Stomach (tissue), 4 donors: Measurements from ENCODE around the gene PMM2.

Source experiments
- POLR2A ChIP-seq, 4 donors: fragments of 450-650 bp; IDR thresholded peaks; one replicate each; pipeline ENCODE4 v1.6.1; 2016; ENCODE audit warnings: antibody characterized with exemption in 4 of 4, control low read depth in 2 of 4, mild to moderate bottlenecking in 1 of 4, moderate library complexity in 1 of 4
- TF ChIP-seq, protein P1 (sequence below), 7 experiments: fragments of 450-650 bp in 4 of 7; fragments of 200-600 bp in 3 of 7; sonication (generic) in 3 of 7; IDR thresholded peaks; one replicate each; pipeline ENCODE4 v1.5.1; 2016 to 2019; ENCODE audit warnings: antibody characterized with exemption in 7 of 7, control low read depth in 2 of 7, mild to moderate bottlenecking in 1 of 7

- TF ChIP-seq, protein P1, sequence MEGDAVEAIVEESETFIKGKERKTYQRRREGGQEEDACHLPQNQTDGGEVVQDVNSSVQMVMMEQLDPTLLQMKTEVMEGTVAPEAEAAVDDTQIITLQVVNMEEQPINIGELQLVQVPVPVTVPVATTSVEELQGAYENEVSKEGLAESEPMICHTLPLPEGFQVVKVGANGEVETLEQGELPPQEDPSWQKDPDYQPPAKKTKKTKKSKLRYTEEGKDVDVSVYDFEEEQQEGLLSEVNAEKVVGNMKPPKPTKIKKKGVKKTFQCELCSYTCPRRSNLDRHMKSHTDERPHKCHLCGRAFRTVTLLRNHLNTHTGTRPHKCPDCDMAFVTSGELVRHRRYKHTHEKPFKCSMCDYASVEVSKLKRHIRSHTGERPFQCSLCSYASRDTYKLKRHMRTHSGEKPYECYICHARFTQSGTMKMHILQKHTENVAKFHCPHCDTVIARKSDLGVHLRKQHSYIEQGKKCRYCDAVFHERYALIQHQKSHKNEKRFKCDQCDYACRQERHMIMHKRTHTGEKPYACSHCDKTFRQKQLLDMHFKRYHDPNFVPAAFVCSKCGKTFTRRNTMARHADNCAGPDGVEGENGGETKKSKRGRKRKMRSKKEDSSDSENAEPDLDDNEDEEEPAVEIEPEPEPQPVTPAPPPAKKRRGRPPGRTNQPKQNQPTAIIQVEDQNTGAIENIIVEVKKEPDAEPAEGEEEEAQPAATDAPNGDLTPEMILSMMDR (IDR thresholded peaks at IDR 0.05), result no peak
- no peak for TF ChIP-seq POLR2A (IDR thresholded peaks at IDR 0.05)
These were observed 91.6 kb downstream of the PMM2 start for GRCh38 chr16:8888951-8889892.
